ENCODE measurements around the gene CABLES1. TPM values are rescaled to one million over a fixed set of nuclear protein-coding genes. Genes with fewer than 3 reads are reported as not detected.

Gene CABLES1
- total and polyA plus RNA-seq, 2 of the 8 experiments (the other 6 are each of a cell fraction or from before 2014, with no cell fraction given): 9.2 to 26.4 TPM

DNA sequence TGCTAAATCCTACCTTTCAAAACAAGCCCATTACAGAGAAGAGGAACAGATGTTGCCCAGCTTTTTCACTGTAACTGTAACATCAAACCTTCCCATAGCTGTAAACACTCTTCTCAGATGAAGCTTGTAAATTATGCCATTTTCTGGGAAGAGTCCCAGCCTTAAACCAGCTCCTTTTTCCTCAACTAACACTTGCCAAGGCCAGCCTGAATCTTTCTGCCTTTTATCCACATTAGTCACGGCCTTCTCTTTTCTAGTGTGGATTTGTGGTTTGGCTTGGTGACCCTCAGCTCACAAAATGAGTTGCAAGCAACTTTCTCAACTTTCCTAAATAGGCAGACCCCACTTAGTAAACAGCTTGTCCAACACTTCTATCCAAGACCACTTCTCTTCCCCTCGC is 90.2 kb downstream of the CABLES1 start:
- Histone ChIP-seq H3K4me2 (ENCODE audit: insufficient read depth in 1 of 2, low read depth in 2 of 2, low read length in 2 of 2) (no peak overlapping the region), H4K91ac (replicated peaks; ENCODE audit: insufficient read length, low read length) (no peak overlapping the region), H3K23me2 (ENCODE audit: low read depth, low read length) (no peaks in the 10 kb centered on the region), H2AK5ac (ENCODE audit: low read depth, low read length) (no peak overlapping the region), H3K27ac (ENCODE audit: low read depth, low read length) (no peak overlapping the region), H4K5ac (ENCODE audit: insufficient read length, low read depth, low read length) (no peak overlapping the region), H3K14ac (ENCODE audit: insufficient read length) (no peak overlapping the region), H2BK15ac (ENCODE audit: low read length) (no peak overlapping the region), H4K20me1 (replicated peaks in 1 of 2; ENCODE audit: control insufficient read depth in 1 of 2, insufficient read depth in 2 of 2, low read length in 2 of 2) (no peaks in the 10 kb centered on the region), H2BK20ac (ENCODE audit: low read length) (no peak overlapping the region), H3K9ac (replicated peaks in 1 of 4; ENCODE audit: extremely low read depth in 1 of 4, low read depth in 3 of 4, low read length in 3 of 4) (no peak overlapping the region), H3K36me3 (ENCODE audit: control insufficient read depth in 2 of 4, insufficient read depth in 4 of 4, low read length in 3 of 4) (peaks cover 0 to 17% (median 0%) of the 10 kb centered on the region in 4 experiments; a peak in 2 of 8 replicates), H4K8ac (ENCODE audit: extremely low read depth, insufficient read depth, low read length) (no peak overlapping the region), H3K79me1 (ENCODE audit: low read depth, low read length) (no peaks in the 10 kb centered on the region), H3K4me3 (ENCODE audit: extremely low read depth in 1 of 4, insufficient read depth in 2 of 4, low read depth in 3 of 4, low read length in 4 of 4) (no peak overlapping the region), H3K56ac (replicated peaks; ENCODE audit: insufficient read length, low read depth, low read length) (no peak overlapping the region), H3K23ac (ENCODE audit: insufficient read length) (no peak overlapping the region), H3K18ac (ENCODE audit: extremely low read depth, low read length) (no peak overlapping the region), H2BK5ac (ENCODE audit: low read depth, low read length) (no peak overlapping the region), H3K79me2 (ENCODE audit: control insufficient read depth in 1 of 2, insufficient read depth in 2 of 2, low read length in 2 of 2) (no peaks in the 10 kb centered on the region), H3K4ac (replicated peaks; ENCODE audit: insufficient read length, low read depth, low read length) (no peak overlapping the region), H2BK12ac (ENCODE audit: low read depth, low read length) (no peak overlapping the region), H3K4me1 (replicated peaks in 1 of 4; ENCODE audit: control insufficient read depth in 3 of 4, insufficient read depth in 4 of 4, low read length in 3 of 4) (no peaks in the 10 kb centered on the region; a peak in 1 of 7 replicates), H3K27me3 (replicated peaks in 1 of 4; ENCODE audit: control insufficient read depth in 3 of 4, extremely low read depth in 1 of 4, insufficient read depth in 3 of 4, low read length in 3 of 4) (no peaks in the 10 kb centered on the region), H2BK120ac (replicated peaks; ENCODE audit: low read depth, low read length) (no peak overlapping the region), H2AFZ (ENCODE audit: low read length) (no peak overlapping the region), H3K9me3 (ENCODE audit: insufficient read depth in 2 of 2, low read depth in 1 of 2, low read length in 1 of 2) (no peaks in the 10 kb centered on the region)
- ChIA-PET POLR2A (ENCODE audit: partially characterized antibody) (interaction anchor here (1.1 kb wide), 1 partner anchor 11 kb away, joined by 3 read pairs; no protein-coding TSS in a partner anchor), CTCF (ENCODE audit: partially characterized antibody) (interaction anchor here (0.6 to 4.7 kb wide), 5 partner anchors 9 to 154 kb away, joined by 3 to 38 read pairs (median 5); no protein-coding TSS in a partner anchor)
- TF ChIP-seq GTF2F1 (IDR thresholded peaks at IDR 0.05; ENCODE audit: borderline replicate concordance, low read depth, low read length) (no peak), SUZ12 (IDR thresholded peaks at IDR 0.05; ENCODE audit: low read length) (no peak), MAFK (IDR thresholded peaks at IDR 0.05; ENCODE audit: low read depth, low read length) (no peak), POLR2A (IDR thresholded peaks at IDR 0.05; ENCODE audit: control extremely low read depth in 1 of 2, low read depth in 2 of 2, low read length in 2 of 2) (no peak), EP300 (IDR thresholded peaks at IDR 0.05; ENCODE audit: borderline replicate concordance in 1 of 2, low read depth in 2 of 2, low read length in 2 of 2) (no peak), CHD1 (IDR thresholded peaks at IDR 0.05; ENCODE audit: low read depth, low read length) (no peak), SP1 (IDR thresholded peaks at IDR 0.05; ENCODE audit: low read depth, low read length) (no peak), ZNF274 (IDR thresholded peaks at IDR 0.05; ENCODE audit: borderline replicate concordance, extremely low read depth, low read length) (no peak), SIN3A (conservative IDR thresholded peaks at IDR 0.05 in 1 of 2, IDR thresholded peaks at IDR 0.05 in 1 of 2; ENCODE audit: low read depth in 1 of 2, low read length in 2 of 2) (no peak), CBX8 (IDR thresholded peaks at IDR 0.05; ENCODE audit: borderline replicate concordance, low read depth, low read length) (no peak), EZH2 (IDR thresholded peaks at IDR 0.05; ENCODE audit: low read depth, low read length, severe bottlenecking) (no peak), POU5F1 (IDR thresholded peaks at IDR 0.05; ENCODE audit: low read depth, low read length) (no peak)
- TF ChIP-seq, protein P1, sequence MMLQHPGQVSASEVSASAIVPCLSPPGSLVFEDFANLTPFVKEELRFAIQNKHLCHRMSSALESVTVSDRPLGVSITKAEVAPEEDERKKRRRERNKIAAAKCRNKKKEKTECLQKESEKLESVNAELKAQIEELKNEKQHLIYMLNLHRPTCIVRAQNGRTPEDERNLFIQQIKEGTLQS (IDR thresholded peaks at IDR 0.05; ENCODE audit: insufficient read depth, low read depth, low read length): no peak
- DNase-seq (ENCODE audit: low read depth in 1 of 2, low spot score in 2 of 2) (no peak), FAIRE-seq (no peak)
- WGBS, 2 experiments (ENCODE audit: extremely low coverage in 1 of 2, insufficient coverage in 1 of 2, insufficient read length in 1 of 2, insufficient replicate concordance in 2 of 2, low coverage in 1 of 2, low lambda C conversion rate in 2 of 2, missing lambda C conversion rate in 1 of 2): 95% methylated on average over 2 of the region's 2 CpGs; no CpG with 5 or more reads in 1 of the 2 experiments
